Upper lobe of left lung (tissue), 4 donors: ENCODE data around the gene PDCD5.

Experiments used
- EP300 ChIP-seq, 4 donors: sonication (generic); formaldehyde crosslinking; IDR thresholded peaks; one replicate each; pipeline ENCODE4 v1.5.1; 2017; ENCODE audit warnings: antibody characterized with exemption in 4 of 4, control low read depth in 2 of 4
- POLR2A ChIP-seq, 4 donors: fragments of 450-650 bp; IDR thresholded peaks; one replicate each; pipeline ENCODE4 v1.5.1; 2016 to 2017; ENCODE audit warnings: antibody characterized with exemption in 4 of 4, mild to moderate bottlenecking in 2 of 4
- POLR2AphosphoS5 ChIP-seq, 2 donors: sonication (generic); formaldehyde crosslinking; IDR thresholded peaks; one replicate each; pipeline ENCODE4 v1.5.1; 2017; ENCODE audit warnings: antibody characterized with exemption in 2 of 2
- TF ChIP-seq, protein P1 (sequence below), 6 experiments: fragments of 450-650 bp in 4 of 6; fragments of 200-600 bp in 2 of 6; sonication (generic) in 2 of 6; IDR thresholded peaks; one replicate each; pipeline ENCODE4 v1.5.1; 2016 to 2019; ENCODE audit warnings: antibody characterized with exemption in 6 of 6

DNA sequence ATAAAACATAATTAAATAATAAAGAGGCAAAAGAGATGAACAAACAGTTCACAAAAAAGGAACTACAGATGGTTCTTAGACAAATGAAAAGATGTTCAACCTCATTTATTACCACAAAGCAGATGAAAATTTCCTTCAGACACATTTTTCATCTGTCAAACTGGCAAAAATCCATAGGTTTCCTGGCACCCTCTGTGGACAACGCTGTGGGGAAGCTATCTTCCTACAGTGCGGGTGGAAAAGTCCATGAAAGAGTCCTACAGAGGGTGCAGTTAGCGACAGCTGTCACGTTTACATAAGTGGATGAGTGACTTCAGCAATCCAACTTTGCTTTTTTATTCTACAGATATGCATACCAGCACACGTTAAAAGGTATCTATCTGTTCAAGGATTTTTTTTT is 30.3 kb upstream of the PDCD5 start:
- TF ChIP-seq, protein P1, sequence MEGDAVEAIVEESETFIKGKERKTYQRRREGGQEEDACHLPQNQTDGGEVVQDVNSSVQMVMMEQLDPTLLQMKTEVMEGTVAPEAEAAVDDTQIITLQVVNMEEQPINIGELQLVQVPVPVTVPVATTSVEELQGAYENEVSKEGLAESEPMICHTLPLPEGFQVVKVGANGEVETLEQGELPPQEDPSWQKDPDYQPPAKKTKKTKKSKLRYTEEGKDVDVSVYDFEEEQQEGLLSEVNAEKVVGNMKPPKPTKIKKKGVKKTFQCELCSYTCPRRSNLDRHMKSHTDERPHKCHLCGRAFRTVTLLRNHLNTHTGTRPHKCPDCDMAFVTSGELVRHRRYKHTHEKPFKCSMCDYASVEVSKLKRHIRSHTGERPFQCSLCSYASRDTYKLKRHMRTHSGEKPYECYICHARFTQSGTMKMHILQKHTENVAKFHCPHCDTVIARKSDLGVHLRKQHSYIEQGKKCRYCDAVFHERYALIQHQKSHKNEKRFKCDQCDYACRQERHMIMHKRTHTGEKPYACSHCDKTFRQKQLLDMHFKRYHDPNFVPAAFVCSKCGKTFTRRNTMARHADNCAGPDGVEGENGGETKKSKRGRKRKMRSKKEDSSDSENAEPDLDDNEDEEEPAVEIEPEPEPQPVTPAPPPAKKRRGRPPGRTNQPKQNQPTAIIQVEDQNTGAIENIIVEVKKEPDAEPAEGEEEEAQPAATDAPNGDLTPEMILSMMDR (IDR thresholded peaks at IDR 0.05): no peak
- TF ChIP-seq POLR2A (IDR thresholded peaks at IDR 0.05): no peak
- no peak for TF ChIP-seq EP300 (IDR thresholded peaks at IDR 0.05)
- no peak for TF ChIP-seq POLR2AphosphoS5 (IDR thresholded peaks at IDR 0.05)
